Measurements from ENCODE around the gene LAMA2.

The LAMA2 gene

GRCh38 chr6:129262661-129263060 lies 379.7 kb downstream of the LAMA2 start:
- no peak for DNase-seq (ENCODE audit: low read depth, low spot score)

- no peak for DNase-seq (ENCODE audit: low read depth, low spot score)
Measured at GRCh38 chr6:129263176-129263575, 380.2 kb downstream of the LAMA2 start.

GRCh38 chr6:129264480-129265045 lies 381.6 kb downstream of the LAMA2 start:
- DNase-seq (ENCODE audit: low read depth, low spot score) = no peak

GRCh38 chr6:129267028-129267427 lies 384.1 kb downstream of the LAMA2 start:
- no peak for DNase-seq (ENCODE audit: low read depth, low spot score)

- no peak for DNase-seq (ENCODE audit: low read depth, low spot score)
Measured at GRCh38 chr6:129269076-129269475, 386.1 kb downstream of the LAMA2 start.

- DNase-seq (ENCODE audit: low read depth, low spot score) = no peak
Measured at GRCh38 chr6:129269891-129270290, 387.0 kb downstream of the LAMA2 start.

- no peak for DNase-seq (ENCODE audit: low read depth, low spot score)
Measured at GRCh38 chr6:129270450-129270849, 387.5 kb downstream of the LAMA2 start.

- DNase-seq (ENCODE audit: low read depth, low spot score) = no peak
Measured at GRCh38 chr6:129273161-129273560, 390.2 kb downstream of the LAMA2 start.

- no peak for DNase-seq (ENCODE audit: low read depth, low spot score)
Measured at GRCh38 chr6:129276461-129276860, 393.5 kb downstream of the LAMA2 start.

- DNase-seq (ENCODE audit: low read depth, low spot score) = no peak
Measured at GRCh38 chr6:129276986-129277385, 394.0 kb downstream of the LAMA2 start.

- DNase-seq (ENCODE audit: low read depth, low spot score) = no peak
Measured at GRCh38 chr6:129279343-129280292, 396.7 kb downstream of the LAMA2 start.

- no peak for DNase-seq (ENCODE audit: low read depth, low spot score)
Measured at GRCh38 chr6:129280293-129280644, 397.3 kb downstream of the LAMA2 start.

GRCh38 chr6:129280749-129281148 lies 397.8 kb downstream of the LAMA2 start:
- DNase-seq (ENCODE audit: low read depth, low spot score) = no peak

- DNase-seq (ENCODE audit: low read depth, low spot score) = no peak
Measured at GRCh38 chr6:129281168-129281796, 398.3 kb downstream of the LAMA2 start.

- DNase-seq (ENCODE audit: low read depth, low spot score) = no peak
Measured at GRCh38 chr6:129282019-129282418, 399.1 kb downstream of the LAMA2 start.

GRCh38 chr6:129284225-129284624 lies 401.3 kb downstream of the LAMA2 start:
- DNase-seq (ENCODE audit: low read depth, low spot score) = no peak

- no peak for DNase-seq (ENCODE audit: low read depth, low spot score)
Measured at GRCh38 chr6:129287231-129288177, 404.6 kb downstream of the LAMA2 start.

GRCh38 chr6:129289442-129289841 lies 406.5 kb downstream of the LAMA2 start:
- no peak for DNase-seq (ENCODE audit: low read depth, low spot score)

GRCh38 chr6:129292836-129293235 lies 409.9 kb downstream of the LAMA2 start:
- DNase-seq (ENCODE audit: low read depth, low spot score) = no peak

GRCh38 chr6:129297592-129297991 lies 414.7 kb downstream of the LAMA2 start:
- no peak for DNase-seq (ENCODE audit: low read depth, low spot score)

GRCh38 chr6:129302671-129303070 lies 419.7 kb downstream of the LAMA2 start:
- no peak for DNase-seq (ENCODE audit: low read depth, low spot score)

- no peak for DNase-seq (ENCODE audit: low read depth, low spot score)
Measured at GRCh38 chr6:129306826-129307225, 423.9 kb downstream of the LAMA2 start.

All from iPS DF 19.7 (cell line).